ENCODE measurements around the gene MYO9B. TPM values are rescaled to one million over a fixed set of nuclear protein-coding genes. Genes with fewer than 3 reads are reported as not detected.
"Not testable (repeated sequence)": the region's sequence is repeated elsewhere in the genome, so short reads cannot be mapped to it uniquely, and the experiment has no call there.

Gene MYO9B
- total RNA-seq, 1 donor from 2014 or later, result 54.2 TPM

DNA sequence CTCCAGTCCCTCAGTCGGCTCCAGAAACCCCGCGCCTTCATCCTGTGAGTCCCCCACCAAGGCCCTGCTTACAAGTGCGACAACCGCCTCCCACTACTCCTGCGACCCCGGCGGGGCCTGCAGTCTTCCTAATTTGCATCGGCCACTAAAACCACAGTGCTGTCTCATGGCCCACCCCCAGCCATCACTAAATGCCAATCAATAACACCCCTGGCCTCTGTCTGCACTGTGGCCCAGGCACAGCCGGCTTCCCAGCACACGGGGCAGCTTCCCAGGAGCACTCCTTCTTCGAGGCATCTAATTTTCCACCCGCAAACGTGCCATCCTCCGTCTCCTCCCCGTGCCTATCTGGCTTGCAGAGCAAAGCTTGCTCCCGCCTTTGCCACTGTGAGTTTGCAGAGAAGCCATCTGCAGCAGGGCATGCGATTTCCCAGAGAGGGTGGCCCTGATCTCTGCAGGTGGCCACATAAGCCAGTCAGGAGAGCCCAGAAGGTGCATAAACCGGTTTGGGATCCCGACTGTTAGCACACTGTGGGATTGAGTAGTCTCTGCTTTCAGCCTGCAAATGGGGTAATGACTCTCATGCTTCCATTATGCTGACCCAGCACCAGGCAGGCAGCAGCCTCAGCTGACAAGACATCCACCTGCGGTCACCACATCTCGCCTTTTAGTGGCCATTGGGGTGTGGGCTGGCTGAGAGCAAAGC is 105.6 kb downstream of the MYO9B start:
- no peak for DNase-seq (ENCODE audit: low read depth)

DNA sequence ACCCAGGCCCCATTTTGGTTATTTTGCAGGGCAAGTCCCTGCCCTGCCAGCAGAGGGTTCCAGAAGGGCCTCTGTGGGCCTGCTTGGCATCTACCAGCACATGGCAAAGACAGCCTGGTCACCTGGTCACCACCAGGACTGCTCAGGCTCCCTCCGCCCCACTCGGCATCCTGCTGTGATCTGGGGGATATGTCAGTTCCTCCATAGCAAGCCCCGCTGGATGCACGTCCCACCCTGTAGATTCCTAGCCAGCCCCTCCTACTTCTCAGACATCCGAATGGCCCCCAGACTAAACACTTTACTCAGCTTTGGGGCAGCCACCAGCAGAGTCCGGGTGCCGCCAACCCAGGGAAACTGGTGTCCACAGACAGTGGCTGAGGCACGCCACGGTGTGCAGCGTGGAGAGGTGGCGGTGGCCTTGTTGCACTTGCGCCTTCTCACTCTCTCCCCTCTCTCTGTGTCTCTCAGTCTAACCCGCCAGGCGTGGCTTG is 107.7 kb downstream of the MYO9B start:
- DNase-seq (ENCODE audit: low read depth), result no peak

DNA sequence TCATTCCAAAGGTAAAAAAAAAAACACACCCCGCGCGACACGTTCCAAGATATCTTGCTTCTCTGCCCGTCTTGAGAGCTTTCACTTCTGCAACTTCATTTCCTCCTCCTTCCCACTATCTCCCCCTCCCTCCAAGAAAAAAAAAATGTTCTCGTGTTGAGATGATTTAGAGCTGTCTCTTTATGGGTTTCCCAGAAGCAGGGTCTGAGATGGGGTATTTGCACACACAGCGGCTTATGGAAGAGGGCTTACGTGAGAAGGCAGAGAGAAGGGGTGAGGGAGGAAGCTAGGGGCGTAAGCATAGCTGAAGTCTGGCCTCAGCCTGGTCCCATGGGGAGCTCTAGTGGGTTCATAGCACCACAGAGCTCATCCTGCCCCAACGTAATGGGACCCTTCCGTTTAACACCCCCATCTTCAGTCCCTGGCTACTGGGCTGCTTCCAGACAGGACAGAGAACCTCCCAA is 108.3 kb downstream of the MYO9B start:
- DNase-seq (ENCODE audit: low read depth), result no peak

DNA sequence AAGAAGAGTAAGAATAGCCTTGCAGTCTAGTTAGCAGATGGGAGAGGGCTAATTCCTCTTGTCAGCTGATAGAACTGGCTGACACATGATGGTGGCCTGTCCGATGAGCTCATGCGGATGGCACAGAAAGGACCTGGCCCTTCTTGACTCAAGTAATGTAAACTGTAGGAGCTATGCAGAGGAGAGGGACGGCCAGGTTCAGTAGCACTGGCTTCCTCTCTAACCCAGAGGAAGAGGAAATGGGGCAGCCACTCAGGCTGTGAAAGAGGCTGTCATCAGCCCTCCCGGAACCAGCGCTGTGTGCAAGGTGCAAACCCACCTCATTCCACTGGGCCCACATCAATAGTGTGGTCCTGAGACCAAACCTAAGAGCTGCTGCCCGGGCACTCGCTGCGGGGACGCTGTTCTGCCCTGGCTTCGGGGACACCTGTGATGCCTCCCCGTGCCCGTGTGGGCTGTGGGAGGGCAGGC is 108.8 kb downstream of the MYO9B start:
- no peak for DNase-seq (ENCODE audit: low read depth)

DNA sequence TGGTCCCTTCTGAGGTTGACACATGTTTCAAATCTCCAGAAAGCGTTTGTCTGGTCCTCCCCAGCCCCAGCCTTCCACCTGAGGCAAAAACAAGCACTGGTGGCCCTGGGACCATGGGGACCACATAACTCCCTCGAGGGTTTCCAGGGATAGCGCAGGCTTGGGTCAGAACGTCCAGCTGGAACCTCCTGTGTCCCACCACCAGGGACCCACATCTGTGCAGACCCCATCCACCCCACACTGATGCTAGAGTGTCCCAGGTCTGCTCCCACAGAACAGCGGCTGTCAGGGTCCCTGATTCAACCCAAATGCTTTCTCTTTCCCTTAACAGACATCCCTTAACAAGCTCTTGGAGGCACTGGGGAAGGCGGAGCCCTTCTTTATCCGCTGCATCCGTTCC is 110.0 kb downstream of the MYO9B start:
- no peak for DNase-seq (ENCODE audit: low read depth)

DNA sequence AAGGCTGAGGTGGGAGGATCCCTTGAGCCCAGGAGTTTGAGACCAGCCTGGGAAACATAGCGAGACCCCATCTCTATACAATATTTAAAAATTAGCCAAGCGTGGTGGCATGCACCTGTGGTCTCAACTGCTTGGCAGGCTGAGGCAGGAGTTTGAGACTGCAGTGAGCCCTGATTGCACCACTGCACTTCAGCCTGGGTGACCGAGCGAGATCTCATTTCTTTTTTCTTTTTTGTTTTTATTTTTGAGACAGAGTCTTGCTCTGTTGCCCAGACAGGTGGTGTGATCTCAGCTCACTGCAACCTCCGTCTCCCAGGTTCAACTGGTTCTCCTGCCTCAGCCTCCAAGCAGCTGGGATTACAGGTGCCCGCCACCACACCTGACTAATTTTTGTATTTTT is 116.2 kb downstream of the MYO9B start:
- DNase-seq (ENCODE audit: low read depth), result not testable (repeated sequence)

DNA sequence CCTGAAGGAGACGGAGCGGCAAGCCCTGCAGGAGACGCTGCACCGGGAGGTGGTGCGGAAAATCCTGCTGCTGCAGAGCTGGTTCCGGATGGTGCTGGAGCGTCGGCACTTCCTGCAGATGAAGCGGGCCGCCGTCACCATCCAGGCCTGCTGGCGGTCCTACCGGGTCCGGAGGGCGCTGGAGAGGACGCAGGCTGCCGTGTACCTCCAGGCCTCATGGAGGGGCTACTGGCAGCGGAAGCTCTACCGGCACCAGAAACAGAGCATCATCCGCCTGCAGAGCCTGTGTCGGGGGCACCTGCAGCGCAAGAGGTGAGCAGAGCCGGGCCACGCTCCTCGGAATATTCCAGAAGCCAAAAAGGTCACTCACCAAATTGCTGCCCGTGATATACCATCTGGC is 117.2 kb downstream of the MYO9B start:
- DNase-seq (ENCODE audit: low read depth), result no peak

DNA sequence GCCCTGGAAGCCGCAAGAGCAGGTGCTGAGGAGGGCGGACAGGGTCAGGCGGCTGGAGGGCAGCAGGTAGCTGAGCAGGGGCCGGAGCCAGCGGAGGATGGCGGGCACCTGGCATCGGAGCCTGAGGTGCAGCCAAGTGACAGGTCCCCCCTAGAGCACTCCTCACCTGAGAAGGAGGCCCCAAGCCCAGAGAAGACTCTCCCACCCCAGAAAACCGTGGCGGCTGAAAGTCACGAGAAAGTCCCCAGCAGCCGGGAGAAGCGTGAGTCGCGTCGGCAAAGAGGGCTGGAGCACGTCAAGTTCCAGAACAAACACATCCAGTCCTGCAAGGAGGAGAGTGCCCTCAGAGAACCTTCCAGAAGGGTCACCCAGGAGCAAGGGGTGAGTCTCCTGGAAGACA is 119.0 kb downstream of the MYO9B start:
- no peak for DNase-seq (ENCODE audit: low read depth)

DNA sequence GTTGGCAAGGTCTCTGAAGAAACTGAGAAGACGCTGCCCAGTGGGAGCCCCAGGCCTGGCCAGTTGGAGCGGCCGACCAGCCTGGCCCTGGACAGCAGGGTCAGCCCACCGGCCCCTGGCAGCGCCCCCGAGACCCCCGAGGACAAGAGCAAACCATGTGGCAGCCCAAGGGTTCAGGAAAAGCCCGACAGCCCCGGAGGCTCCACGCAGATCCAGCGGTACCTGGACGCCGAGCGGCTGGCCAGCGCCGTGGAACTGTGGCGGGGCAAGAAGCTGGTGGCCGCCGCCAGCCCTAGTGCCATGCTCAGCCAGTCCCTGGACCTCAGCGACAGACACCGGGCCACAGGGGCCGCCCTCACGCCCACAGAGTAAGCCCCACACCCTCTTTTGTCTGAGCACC is 119.5 kb downstream of the MYO9B start:
- DNase-seq (ENCODE audit: low read depth), result no peak

DNA sequence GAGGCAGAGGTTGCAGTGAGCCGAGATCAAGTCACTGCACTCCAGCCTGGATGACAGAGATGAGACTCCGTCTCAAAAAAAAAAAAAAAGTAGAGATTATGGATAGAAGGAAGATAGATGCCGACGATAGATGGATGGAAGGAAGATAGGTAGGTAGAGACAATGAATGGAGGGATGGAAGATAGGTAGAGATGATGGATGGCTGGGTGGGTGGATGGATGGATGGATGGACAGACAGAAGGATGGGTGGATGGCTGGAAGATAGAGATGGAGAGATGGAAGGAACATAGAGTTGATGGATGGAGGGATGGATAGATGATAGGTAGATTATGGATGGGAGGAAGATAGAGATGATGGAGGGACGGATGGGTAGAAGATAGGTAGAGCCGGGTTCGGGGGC is 121.0 kb downstream of the MYO9B start:
- no peak for DNase-seq (ENCODE audit: low read depth)

DNA sequence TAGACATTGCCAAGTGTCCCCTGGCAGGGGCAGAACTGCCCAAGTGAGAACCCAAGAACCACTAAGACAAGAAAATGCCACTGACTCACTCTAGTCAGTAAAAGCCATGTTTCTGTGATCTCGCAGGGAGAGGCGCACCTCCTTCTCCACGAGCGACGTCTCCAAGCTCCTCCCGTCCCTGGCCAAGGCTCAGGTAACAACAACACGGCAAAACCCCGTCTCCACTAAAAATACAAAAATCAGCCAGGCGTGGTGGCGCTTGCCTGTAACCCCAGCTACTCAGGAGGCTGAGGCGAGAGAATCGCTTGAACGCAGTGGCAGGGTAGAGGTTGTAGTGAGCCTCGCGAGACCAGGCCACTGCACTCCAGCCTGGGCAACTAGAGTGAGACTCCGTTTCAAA is 122.1 kb downstream of the MYO9B start:
- DNase-seq (ENCODE audit: low read depth), result no peak

DNA sequence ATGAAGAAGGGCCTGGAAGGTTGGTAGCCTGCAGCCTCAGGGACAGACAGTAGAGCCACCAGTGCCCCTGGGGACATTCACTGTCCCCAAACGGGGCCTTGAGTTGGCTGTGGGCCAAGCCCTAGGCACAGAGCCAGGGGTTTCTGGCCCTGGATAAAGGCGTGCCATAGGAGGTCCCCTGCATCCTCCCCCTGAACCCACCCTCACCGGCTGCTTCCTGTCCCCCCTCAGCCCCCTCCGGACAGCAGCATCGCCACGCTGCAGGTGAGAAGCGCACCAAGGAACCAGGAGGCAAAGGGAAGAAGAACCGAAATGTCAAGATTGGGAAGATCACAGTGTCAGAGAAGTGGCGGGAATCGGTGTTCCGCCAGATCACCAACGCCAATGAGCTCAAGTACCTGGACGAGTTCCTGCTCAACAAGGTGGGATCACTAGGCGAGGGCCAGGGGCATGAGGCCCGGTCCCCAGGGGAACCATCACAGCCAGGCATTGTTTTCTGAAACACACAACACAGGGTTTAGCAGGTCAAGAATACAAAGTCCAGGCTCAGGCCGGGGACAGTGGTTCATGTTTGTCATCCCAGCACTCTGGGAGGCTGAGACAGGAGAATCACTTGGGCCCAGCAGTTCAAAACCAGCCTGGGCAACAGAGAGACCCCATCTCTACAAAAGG is 125.0 kb downstream of the MYO9B start:
- DNase-seq (ENCODE audit: low read depth), result no peak

DNA sequence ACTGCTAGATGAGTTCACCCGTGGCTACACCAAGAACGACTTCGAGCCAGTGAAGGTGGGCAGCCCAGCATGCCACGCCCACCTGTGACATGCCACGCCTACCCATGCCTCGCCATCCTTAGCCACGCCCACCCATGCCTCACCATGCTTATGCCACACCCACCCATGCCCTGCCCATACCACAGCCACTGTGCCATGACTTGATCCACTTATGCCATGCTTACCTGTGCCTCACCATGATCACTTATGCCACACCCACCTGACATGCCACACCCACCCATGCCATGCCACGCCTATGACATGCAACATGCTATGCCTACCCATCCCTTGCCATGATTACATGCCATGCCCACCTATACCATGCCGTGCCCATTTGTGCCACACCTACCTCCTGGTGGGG is 126.7 kb downstream of the MYO9B start:
- DNase-seq (ENCODE audit: low read depth), result no peak

DNA sequence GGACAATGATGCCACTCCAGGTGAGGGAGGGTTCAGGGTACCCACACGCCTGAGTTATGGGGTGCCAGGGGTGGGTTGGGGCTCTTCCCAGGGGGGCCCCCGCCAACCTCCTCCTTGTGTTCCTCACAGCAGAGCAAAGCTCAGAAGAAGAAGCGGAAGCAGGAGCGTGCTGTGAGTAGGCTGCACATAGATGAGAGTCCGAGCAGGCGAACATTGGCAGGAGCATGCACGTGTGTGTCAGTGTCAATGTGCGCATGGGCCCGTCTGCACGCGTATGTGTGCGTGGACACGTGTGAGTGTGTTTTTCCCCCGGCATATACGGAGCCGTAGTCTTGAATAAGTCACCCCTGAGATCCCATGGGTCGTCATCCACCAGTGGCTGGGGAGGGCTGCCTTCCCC is 127.1 kb downstream of the MYO9B start:
- DNase-seq (ENCODE audit: low read depth), result no peak

DNA sequence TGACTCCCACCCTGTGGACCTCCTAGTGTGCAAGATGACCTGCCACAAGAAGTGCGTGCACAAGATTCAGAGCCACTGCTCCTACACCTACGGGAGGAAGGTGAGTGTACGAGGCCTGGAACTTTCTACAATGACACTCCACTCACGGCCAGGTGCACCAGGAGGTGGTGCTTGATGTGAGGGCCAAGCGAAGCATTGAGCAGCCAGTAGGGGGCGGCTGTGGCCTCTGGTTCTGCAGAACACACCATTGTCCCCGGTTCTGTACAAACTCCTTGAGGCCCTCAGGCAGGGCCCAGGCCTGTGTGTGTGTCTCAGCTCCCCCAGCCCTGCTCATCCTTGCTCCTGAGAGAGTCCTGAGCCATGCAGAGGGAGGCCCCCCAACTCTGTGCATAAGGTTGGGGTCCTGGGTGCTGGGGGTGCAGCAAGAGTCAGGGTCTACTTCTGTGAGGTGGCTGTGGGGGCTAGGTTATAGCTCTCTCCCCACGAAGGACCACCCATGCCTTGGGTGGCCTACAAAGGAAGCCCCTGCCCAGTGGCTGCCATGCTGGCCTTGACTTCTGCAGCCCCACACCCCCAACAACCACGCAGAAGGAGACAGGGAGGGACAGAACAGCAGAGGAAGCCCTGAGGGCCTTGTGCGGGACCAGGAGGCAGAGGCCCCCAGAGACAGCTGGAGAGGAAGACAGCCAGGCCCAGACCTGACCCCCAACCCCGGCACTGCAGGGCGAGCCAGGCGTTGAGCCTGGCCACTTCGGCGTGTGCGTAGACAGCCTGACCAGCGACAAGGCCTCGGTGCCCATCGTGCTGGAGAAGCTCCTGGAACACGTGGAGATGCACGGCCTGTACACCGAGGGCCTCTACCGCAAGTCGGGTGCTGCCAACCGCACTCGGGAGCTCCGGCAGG is 129.9 kb downstream of the MYO9B start:
- peak; percentile 47 for DNase-seq (ENCODE audit: low read depth)

DNA sequence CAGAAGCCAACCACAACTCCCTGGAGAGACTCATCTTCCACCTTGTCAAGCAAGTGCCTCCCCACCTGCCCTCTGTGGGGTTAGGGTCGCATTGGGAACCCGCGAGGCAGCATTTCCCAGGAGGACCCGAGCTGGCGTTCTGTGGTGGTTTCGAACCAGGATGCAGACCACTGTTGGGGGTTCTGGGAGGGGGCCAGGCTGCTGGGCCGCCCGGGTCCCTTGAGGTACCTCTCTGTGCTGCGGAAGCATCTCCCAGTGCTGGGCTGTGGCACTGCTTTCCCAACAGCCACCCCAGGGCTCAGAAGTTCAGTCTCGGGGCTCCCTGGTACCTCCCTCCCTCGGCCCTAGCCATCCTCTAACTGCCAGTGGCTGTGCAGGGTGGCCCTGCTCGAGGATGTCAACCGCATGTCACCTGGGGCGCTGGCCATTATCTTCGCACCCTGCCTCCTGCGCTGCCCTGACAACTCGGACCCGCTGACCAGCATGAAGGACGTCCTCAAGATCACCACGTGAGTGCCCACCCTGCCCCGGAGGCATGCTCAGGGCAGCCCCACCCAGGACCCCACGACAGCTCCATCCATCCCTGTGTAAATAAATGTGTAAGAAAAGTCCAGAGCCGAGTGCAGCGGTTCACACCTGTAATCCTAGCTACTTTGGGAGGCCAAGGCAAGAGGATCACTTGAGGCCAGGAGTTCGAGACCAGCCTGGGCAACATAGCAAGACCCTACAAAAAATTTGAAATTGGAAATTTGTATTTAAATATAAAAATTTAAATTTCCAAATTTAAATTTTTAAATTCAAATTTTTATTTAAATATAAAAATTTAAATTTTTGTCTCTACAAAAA is 131.4 kb downstream of the MYO9B start:
- DNase-seq (ENCODE audit: low read depth), result no peak

DNA sequence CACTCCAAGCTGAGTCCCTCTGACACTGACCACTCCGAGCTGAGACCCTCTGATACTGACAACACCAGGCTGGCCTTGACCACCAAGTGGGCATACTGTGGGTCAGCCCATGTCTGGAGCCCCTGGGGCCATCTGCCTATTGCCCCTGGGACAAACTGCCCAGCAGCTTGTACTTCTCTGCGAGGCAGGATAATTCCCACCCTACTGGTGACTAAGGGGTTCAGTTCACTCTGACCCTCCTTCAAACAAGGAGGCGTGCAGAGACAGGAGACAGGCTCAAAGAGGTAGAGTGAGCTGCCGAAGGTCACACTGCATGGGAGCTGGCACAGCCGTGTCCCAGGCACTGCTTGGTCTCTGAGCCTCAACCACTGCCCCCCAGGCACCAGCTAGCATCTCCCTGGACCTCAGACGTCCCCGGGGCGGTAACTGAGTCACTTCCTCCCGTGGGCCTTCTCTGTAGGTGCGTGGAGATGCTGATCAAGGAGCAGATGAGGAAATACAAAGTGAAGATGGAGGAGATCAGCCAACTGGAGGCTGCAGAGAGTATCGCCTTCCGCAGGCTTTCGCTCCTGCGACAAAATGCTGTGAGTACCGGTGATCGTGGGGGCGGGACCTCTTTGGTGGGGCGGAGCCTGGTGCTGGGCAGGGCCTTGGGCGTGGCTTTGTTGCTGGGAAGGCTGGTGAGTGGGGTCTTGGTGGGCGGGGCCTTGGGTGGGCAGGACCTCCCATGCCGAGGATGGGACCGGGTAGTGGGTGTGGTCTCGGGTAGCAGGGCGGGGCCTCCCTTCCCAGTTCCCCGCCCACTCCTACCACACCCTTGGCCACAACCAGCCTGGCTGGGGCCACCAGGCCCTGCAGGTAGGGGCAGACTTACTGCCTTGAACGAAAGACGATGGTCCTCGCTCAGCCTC is 133.8 kb downstream of the MYO9B start:
- no peak for DNase-seq (ENCODE audit: low read depth)

DNA sequence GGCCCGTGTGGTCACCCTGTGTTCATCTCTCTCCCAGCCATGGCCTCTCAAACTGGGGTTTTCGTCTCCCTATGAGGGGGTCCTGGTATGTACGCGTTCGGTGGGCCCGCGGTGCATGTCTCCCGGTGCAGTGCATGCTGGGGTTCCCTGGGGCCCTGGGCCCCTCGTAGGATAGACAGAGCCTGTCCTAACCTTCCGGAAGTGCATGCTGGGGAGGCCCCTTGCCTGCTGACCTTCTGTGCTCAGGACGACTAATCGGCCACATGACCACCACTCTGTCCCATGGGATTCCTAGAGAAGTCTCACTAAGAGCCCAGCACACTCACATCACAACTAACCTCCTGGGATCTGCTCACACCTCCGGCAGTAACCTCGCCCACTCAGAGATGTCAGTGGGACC is 134.7 kb downstream of the MYO9B start:
- no peak for DNase-seq (ENCODE audit: low read depth)

DNA sequence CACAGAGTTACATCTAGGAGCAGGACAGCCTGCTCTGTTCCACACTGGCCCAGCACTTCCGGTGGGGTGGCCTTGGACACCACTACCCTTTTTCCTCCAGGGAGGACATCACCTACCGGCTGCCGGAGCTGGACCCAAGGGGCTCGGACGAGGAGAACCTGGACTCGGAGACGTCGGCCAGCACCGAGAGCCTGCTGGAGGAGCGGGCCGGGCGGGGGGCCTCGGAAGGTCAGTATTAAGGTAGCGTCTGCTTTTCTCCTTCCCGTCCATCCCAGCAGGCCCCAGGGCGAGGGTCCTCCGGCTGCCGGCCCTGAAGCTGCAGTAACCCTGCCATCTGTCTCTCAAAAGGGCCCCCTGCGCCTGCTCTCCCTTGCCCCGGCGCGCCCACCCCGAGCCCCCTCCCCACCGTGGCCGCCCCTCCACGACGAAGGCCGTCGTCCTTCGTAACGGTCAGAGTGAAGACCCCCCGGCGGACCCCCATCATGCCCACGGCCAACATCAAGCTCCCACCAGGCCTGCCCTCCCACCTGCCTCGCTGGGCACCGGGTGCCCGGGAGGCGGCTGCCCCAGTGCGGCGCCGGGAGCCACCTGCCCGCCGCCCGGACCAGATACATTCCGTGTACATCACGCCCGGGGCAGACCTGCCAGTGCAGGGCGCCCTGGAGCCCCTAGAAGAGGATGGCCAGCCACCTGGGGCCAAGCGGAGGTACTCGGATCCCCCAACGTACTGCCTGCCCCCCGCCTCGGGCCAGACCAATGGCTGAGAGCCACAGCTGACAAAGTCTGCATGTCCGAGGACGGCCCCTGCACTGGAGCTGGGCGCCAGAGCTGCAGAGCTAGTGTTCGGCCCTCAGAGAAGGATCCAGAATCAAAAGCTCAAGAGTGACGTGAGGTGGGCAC is 136.2 kb downstream of the MYO9B start:
- DNase-seq (ENCODE audit: low read depth), result no peak
